WTC11 (cell line): ENCODE results near the gene LRMDA. TPM values are rescaled to one million over a fixed set of nuclear protein-coding genes. Genes with fewer than 3 reads are reported as not detected.

Experiments used
- ATAC-seq: fragments of 200-7000 bp; cut with Tn5 transposase; 2 replicates; pipeline ENCODE4 v1.10.0; 2021; ENCODE audit warnings: mild to moderate bottlenecking, moderate library complexity
- CTCF ChIA-PET: fragments of 300-600 bp; sonication (Branson Sonifier 250); formaldehyde crosslinking; loops from one replicate; lab custom pipeline; 2021; ENCODE audit warnings: antibody characterized with exemption; lab: Charles Lee
- POLR2A ChIA-PET: fragments of 350-600 bp; sonication (Branson Sonifier 250); formaldehyde crosslinking; loops from one replicate; lab custom pipeline; 2021; ENCODE audit warnings: antibody characterized with exemption; lab: Charles Lee
- DNase-seq: peaks from one replicate; pipeline ENCODE4 v3.0.0; 2021; ENCODE audit warnings: low spot score
- H3K27ac Mint-ChIP-seq: 2 replicates; pipeline ENCODE4 v1.8.0; 2021; ENCODE audit warnings: mixed read lengths
- H3K27me3 Mint-ChIP-seq: 2 replicates; pipeline ENCODE4 v1.8.0; 2021; ENCODE audit warnings: low read depth, mild to moderate bottlenecking, moderate library complexity, mixed read lengths
- H3K36me3 Mint-ChIP-seq: 2 replicates; pipeline ENCODE4 v1.8.0; 2021; ENCODE audit warnings: mixed read lengths
- H3K4me1 Mint-ChIP-seq: 2 replicates; pipeline ENCODE4 v1.8.0; 2022; ENCODE audit warnings: mixed read lengths
- H3K4me3 Mint-ChIP-seq: 2 replicates; pipeline ENCODE4 v1.8.0; 2021; ENCODE audit warnings: mild to moderate bottlenecking, moderate library complexity, mixed read lengths
- H3K9me3 Mint-ChIP-seq: 2 replicates; pipeline ENCODE4 v1.8.0; 2021; ENCODE audit warnings: mixed read lengths
- ARID4B ChIP-seq: sonication (generic); formaldehyde crosslinking; IDR thresholded peaks from 2 replicates; pipeline ENCODE4 v1.8.0; 2023; ENCODE audit warnings: missing genetic modification reagents, mild to moderate bottlenecking, borderline replicate concordance
- ATF1 ChIP-seq: sonication (generic); formaldehyde crosslinking; IDR thresholded peaks from 2 replicates; pipeline ENCODE4 v1.8.1; 2023; ENCODE audit warnings: mild to moderate bottlenecking, moderate library complexity, missing genetic modification reagents
- CDX4 ChIP-seq: fragments of 250-450 bp; sonication (Bioruptor Pico); IDR thresholded peaks from 2 replicates; pipeline ENCODE4 v1.9.0; 2021; ENCODE audit warnings: moderate library complexity, mild to moderate bottlenecking, inconsistent platforms, borderline replicate concordance
- E2F1 ChIP-seq: sonication (generic); formaldehyde crosslinking; IDR thresholded peaks from 2 replicates; pipeline ENCODE4 v1.8.0; 2022; ENCODE audit warnings: mild to moderate bottlenecking, missing genetic modification reagents
- ERG ChIP-seq: fragments of 250-450 bp; sonication (Bioruptor Pico); IDR thresholded peaks from 2 replicates; pipeline ENCODE4 v1.8.0; 2021; ENCODE audit warnings: mild to moderate bottlenecking
- ETV6 ChIP-seq: sonication (generic); formaldehyde crosslinking; IDR thresholded peaks from 2 replicates; pipeline ENCODE4 v1.8.1; 2022; ENCODE audit warnings: mild to moderate bottlenecking, missing genetic modification reagents
- GABPB1 ChIP-seq: sonication (generic); formaldehyde crosslinking; IDR thresholded peaks from 2 replicates; pipeline ENCODE4 v1.8.1; 2023; ENCODE audit warnings: mild to moderate bottlenecking, missing genetic modification reagents
- HMGXB4 ChIP-seq: sonication (generic); formaldehyde crosslinking; IDR thresholded peaks from 2 replicates; pipeline ENCODE4 v1.8.1; 2023; ENCODE audit warnings: mild to moderate bottlenecking, moderate library complexity, missing genetic modification reagents
- MYBL2 ChIP-seq: sonication (generic); formaldehyde crosslinking; IDR thresholded peaks from 2 replicates; pipeline ENCODE4 v1.8.1; 2023; ENCODE audit warnings: mild to moderate bottlenecking, moderate library complexity, missing genetic modification reagents
- NFYB ChIP-seq: sonication (generic); formaldehyde crosslinking; conservative IDR thresholded peaks from 2 replicates; pipeline ENCODE4 v1.8.0; 2022; ENCODE audit warnings: low read depth, missing genetic modification reagents
- NR1H2 ChIP-seq: sonication (generic); formaldehyde crosslinking; IDR thresholded peaks from 2 replicates; pipeline ENCODE4 v1.9.0; 2021; ENCODE audit warnings: mild to moderate bottlenecking, moderate library complexity, missing genetic modification reagents
- NR2C2 ChIP-seq: sonication (generic); formaldehyde crosslinking; IDR thresholded peaks from 2 replicates; pipeline ENCODE4 v1.8.0; 2022; ENCODE audit warnings: mild to moderate bottlenecking, missing genetic modification reagents
- TEAD4 ChIP-seq: sonication (generic); formaldehyde crosslinking; IDR thresholded peaks from 2 replicates; pipeline ENCODE4 v1.8.0; 2022; ENCODE audit warnings: mild to moderate bottlenecking, missing genetic modification reagents
- ZBTB21 ChIP-seq: sonication (generic); formaldehyde crosslinking; IDR thresholded peaks from 2 replicates; pipeline ENCODE4 v1.8.1; 2023; ENCODE audit warnings: mild to moderate bottlenecking, missing genetic modification reagents, borderline replicate concordance
- total RNA-seq: library from RNA; stranded (reverse); gene quantifications from 3 replicates; pipeline ENCODE4 v1.2.3, GENCODE V29; 2021
- TF ChIP-seq, protein P1 (sequence below): sonication (generic); formaldehyde crosslinking; conservative IDR thresholded peaks from 2 replicates; pipeline ENCODE4 v1.8.1; 2022; ENCODE audit warnings: mild to moderate bottlenecking, missing genetic modification reagents
- TF ChIP-seq, protein P2 (sequence below): sonication (generic); formaldehyde crosslinking; IDR thresholded peaks from 2 replicates; pipeline ENCODE4 v1.8.0; 2022; ENCODE audit warnings: mild to moderate bottlenecking, missing genetic modification reagents
- TF ChIP-seq, protein P3 (sequence below): fragments of 250-450 bp; sonication (Bioruptor Pico); IDR thresholded peaks from 2 replicates; pipeline ENCODE4 v2.1.2; 2022; ENCODE audit warnings: mild to moderate bottlenecking, moderate library complexity

LRMDA gene
- total RNA-seq, 1 experiment from 2014 or later, result 0.92 TPM

DNA sequence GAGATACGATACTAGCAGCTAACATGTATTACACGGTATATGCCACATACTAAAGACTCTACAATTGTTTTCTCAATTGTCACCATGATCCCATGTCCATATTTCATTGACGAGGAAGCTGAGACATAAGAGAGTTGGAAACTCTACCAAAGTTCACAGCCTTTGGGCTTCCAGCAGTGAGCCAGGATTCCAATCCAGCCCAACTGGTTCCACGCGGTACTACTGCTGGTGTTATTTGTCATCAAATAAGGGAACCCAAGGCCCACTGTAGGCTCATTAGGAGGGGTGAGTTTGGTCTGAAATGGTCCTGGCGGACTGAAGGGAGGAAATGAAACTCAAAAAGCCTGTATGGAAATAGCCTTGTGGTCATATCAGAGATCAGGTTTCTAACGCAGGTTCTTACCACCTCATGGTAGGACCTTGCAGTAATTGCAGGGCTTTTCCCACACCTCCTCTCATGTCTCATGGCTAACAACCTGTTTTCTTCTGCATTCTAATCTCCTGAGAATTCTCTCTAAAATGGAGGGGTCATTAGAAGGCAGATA is 814.6 kb downstream of the LRMDA start:
- DNase-seq (no peak), ATAC-seq (no peak)
- H3K4me3 Mint-ChIP-seq, result no peak overlapping the region
- peaks cover 2% of the 10 kb centered on the region for H3K4me1 Mint-ChIP-seq
- no peak for TF ChIP-seq ARID4B (CRISPR knock-in tag)
- no peak for TF ChIP-seq NR1H2 (CRISPR knock-in tag)
- no peak for TF ChIP-seq HMGXB4 (CRISPR knock-in tag)
- no peak for TF ChIP-seq MYBL2 (CRISPR knock-in tag)
- CTCF ChIA-PET, result no interaction called here
- H3K27me3 Mint-ChIP-seq, result peaks cover 37% of the 10 kb centered on the region
- H3K36me3 Mint-ChIP-seq, result no peaks in the 10 kb centered on the region
- no peaks in the 10 kb centered on the region for H3K9me3 Mint-ChIP-seq
- no peak overlapping the region for H3K27ac Mint-ChIP-seq
- POLR2A ChIA-PET, result no interaction called here

GRCh38 chr10:76248649-76249200 is 817.3 kb downstream of the LRMDA start:
- DNase-seq, result no peak
- ChIA-PET POLR2A (no interaction called here), CTCF (no interaction called here)
- Mint-ChIP-seq H3K27me3 (peaks cover 37% of the 10 kb centered on the region), H3K9me3 (no peaks in the 10 kb centered on the region), H3K27ac (no peak overlapping the region), H3K36me3 (no peaks in the 10 kb centered on the region), H3K4me3 (no peak overlapping the region), H3K4me1 (peaks cover 2% of the 10 kb centered on the region)
- ATAC-seq, result no peak
- TF ChIP-seq ATF1 (CRISPR knock-in tag), result no peak
- TF ChIP-seq, protein P1, sequence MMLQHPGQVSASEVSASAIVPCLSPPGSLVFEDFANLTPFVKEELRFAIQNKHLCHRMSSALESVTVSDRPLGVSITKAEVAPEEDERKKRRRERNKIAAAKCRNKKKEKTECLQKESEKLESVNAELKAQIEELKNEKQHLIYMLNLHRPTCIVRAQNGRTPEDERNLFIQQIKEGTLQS (CRISPR knock-in tag), result no peak
- TF ChIP-seq ETV6, result no peak
- no peak for TF ChIP-seq ERG (CRISPR knock-in tag)
- no peak for TF ChIP-seq E2F1 (CRISPR knock-in tag)
- no peak for TF ChIP-seq GABPB1 (CRISPR knock-in tag)

GRCh38 chr10:76251841-76252671 is 820.6 kb downstream of the LRMDA start:
- Mint-ChIP-seq H3K4me1 (no peaks in the 10 kb centered on the region), H3K9me3 (no peaks in the 10 kb centered on the region), H3K36me3 (no peaks in the 10 kb centered on the region), H3K27ac (no peak overlapping the region), H3K4me3 (no peak overlapping the region), H3K27me3 (peaks cover 26% of the 10 kb centered on the region)
- ChIA-PET POLR2A (no interaction called here), CTCF (no interaction called here)
- ATAC-seq (no peak), DNase-seq (no peak)
- TF ChIP-seq ZBTB21 (CRISPR knock-in tag) (no peak), TEAD4 (CRISPR knock-in tag) (no peak), CDX4 (CRISPR knock-in tag) (no peak), NR2C2 (CRISPR knock-in tag) (no peak), NFYB (CRISPR knock-in tag) (no peak)
- TF ChIP-seq, protein P2, sequence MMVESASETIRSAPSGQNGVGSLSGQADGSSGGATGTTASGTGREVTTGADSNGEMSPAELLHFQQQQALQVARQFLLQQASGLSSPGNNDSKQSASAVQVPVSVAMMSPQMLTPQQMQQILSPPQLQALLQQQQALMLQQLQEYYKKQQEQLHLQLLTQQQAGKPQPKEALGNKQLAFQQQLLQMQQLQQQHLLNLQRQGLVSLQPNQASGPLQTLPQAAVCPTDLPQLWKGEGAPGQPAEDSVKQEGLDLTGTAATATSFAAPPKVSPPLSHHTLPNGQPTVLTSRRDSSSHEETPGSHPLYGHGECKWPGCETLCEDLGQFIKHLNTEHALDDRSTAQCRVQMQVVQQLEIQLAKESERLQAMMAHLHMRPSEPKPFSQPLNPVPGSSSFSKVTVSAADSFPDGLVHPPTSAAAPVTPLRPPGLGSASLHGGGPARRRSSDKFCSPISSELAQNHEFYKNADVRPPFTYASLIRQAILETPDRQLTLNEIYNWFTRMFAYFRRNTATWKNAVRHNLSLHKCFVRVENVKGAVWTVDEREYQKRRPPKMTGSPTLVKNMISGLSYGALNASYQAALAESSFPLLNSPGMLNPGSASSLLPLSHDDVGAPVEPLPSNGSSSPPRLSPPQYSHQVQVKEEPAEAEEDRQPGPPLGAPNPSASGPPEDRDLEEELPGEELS, result no peak
- TF ChIP-seq, protein P3, sequence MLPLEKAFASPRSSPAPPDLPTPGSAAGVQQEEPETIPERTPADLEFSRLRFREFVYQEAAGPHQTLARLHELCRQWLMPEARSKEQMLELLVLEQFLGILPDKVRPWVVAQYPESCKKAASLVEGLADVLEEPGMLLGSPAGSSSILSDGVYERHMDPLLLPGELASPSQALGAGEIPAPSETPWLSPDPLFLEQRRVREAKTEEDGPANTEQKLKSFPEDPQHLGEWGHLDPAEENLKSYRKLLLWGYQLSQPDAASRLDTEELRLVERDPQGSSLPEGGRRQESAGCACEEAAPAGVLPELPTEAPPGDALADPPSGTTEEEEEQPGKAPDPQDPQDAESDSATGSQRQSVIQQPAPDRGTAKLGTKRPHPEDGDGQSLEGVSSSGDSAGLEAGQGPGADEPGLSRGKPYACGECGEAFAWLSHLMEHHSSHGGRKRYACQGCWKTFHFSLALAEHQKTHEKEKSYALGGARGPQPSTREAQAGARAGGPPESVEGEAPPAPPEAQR (CRISPR knock-in tag), result no peak
